Stimulated activated CD4-positive, alpha-beta T cell treated with anti-CD3 and anti-CD28 coated beads, Interleukin-15, amount 100 ng/mL, for 48 hours (primary cell): ENCODE data around the gene IL10RA.
"Not testable (repeated sequence)": the region's sequence is repeated elsewhere in the genome, so short reads cannot be mapped to it uniquely, and the experiment has no call there.

Experiments
- DNase-seq, 2 donors: peaks; one replicate each; pipeline ENCODE4 v3.0.0-alpha.2; 2020; ENCODE audit warnings: low read depth in 2 of 2

IL10RA gene

DNA sequence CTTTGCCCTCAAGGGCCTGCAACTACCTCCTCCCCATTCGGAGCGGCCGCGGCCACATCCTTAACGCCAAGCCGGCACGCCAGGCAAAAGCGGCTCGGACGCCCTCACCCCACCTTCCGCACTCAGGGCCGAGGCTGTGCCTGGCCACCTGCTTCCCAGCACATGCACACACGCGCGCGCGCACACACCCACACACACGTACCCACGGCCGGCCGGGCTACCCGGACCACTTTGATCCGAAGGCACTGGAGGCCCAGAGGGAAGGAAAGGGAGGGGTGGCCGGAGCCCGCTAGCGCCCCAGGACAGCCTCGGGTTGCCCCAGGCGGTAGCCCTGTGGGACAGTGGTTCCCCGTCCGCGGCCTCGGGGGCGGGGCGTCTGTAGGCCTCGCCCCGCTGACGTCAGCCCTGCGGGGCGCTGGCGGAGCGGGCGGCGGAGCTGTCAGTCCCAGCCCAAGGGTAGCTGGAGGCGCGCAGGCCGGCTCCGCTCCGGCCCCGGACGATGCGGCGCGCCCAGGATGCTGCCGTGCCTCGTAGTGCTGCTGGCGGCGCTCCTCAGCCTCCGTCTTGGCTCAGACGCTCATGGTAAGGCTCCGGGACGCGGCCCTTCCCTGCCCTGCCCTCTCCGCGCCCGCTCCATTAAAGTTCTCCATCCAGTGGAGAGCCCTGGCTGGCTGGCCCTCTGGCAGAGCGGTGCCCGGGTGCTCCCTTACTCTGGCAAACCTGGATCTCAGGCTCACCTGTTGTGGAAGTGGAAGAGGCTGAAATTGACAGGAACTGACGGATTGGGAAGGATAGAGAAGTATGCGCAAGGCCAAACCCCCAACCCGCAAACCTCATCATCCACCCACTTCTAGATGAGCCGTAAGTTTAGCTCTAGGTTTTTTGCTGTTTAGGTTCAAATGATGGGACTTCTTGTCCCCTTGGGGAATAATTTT is at the start of gene IL10RA:
IL10RA (plus strand) TSS at position 442 of the 935 bp plus-strand sequence; CDS start at position 516, 74 bp downstream.
- DNase-seq, result peak; percentile 67 to 82

DNA sequence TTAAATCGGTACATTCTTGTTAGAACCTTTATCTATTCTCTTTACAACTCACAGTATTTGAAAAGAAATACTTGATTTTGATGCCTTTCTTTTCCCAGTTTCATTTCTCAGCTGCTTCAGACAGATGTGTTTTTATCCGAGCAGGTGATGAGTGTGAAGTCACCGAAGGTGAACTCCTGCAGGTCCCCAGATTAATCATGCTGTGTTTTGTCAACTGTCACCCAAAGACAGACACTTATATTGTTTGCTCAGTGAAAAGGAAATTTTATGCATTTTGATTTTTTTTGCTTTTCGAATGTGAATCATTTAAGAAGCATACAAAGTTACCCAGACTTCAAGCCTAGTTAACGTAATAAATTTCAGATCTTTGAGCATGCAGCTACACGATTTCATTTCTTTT is 49.2 kb upstream of the IL10RA start:
- DNase-seq, result no peak

- DNase-seq, result no peak
These were observed 45.5 kb upstream of the IL10RA start for GRCh38 chr11:117940736-117941135.

GRCh38 chr11:117941163-117941707 is 45.0 kb upstream of the IL10RA start:
- DNase-seq, result no peak

DNA sequence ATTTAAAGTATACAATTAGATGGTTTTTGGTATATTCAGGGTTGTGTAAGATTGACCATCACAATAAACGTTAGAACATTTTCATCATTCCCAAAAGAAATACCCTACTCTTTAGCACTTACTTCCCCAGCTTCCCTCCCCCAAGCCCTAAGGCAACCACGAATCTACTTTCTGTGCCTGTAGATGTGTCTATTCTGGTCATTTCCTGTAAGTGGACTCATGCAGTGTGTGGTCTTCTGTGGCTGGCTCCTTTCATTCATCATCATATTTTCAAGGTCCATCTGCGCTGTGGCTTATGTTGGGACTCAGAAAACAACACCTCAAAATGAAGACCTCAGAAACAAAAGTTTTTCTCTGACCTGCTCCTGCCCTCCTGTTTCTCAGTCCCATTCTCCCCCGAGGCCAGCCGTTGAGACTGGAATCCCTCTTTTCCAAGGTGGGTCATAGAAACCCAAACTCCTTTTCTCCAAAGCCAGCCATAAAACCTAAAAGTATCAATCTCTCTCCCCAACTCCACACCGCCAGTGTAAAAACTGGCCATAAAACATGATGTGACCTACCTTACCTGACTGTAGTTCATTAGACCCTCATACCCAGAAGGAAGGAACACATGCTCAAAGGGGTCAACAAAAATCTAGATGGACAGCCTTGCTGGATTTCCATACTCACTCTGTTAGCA is 44.1 kb upstream of the IL10RA start:
- no peak for DNase-seq

- no peak for DNase-seq
These were observed 41.6 kb upstream of the IL10RA start for GRCh38 chr11:117944554-117944953.

- DNase-seq, result no peak
These were observed 41.0 kb upstream of the IL10RA start for GRCh38 chr11:117945047-117945810.

DNA sequence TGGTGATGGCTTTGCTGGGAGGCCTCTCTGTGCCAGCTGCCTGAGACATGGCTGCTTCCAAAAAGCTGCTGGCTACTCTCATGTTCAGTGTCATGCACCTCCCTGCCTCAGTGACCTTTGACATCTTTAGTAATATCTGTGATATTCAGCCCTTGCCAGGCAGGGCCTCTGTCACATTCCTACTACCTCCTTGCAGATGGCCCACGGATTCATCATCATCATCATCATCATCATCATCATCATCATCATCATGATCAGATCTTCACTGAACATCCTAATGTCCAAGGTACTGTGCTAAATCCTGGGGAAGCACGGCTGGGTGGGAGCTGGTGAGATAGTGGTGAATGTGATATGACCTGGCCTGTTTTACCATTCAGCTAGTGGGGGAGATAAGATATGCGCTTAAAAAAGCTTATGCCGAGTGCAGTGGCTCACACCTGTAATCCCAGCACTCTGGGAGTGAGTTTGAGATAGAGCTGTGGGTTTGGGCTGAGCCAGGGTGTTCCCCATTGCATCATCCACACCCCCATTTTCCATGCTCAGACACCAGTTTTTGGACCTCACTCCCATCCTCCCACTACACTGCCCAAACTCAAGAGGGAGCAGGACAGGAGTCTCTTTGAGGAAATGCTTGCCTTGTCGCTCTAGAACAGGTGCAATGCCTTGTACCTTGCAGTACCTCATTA is 39.9 kb upstream of the IL10RA start:
- no peak for DNase-seq

DNA sequence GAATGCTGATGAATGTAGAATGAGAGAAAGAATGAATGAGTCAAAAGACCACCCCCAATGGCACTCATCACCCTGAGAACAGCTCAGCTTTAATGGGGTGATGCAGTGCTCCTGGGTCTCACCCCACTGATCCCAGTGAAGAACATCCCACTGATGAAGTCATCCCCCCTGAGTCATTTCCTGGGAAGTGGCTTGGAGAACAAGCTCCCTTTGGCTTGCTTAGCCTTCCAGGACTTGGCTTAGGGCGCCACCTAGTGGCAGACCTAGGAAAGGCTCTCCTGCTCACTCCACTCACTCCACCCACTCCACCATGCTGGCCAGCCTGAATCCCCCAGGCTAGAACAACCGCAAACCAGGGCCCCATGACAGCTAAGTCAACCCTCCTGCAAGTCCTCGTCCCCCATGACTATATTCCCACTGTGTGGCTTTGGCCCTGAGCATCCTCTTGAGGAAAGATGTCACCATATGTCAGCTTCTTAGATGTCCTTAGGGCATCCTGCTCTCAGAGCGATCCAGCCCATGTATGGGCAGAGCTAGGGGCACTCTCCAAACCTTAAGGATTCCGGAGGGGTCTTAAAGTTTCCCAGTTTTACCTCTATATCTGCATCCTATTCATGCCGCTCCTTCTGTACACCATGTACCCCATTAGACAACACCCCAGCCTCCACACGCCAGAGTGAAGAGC is 39.2 kb upstream of the IL10RA start:
- peak; percentile 71 to 83 for DNase-seq

GRCh38 chr11:117947751-117948150 is 38.4 kb upstream of the IL10RA start:
- not testable (repeated sequence) for DNase-seq

GRCh38 chr11:117948466-117948865 is 37.7 kb upstream of the IL10RA start:
- DNase-seq, result not testable (repeated sequence)

DNA sequence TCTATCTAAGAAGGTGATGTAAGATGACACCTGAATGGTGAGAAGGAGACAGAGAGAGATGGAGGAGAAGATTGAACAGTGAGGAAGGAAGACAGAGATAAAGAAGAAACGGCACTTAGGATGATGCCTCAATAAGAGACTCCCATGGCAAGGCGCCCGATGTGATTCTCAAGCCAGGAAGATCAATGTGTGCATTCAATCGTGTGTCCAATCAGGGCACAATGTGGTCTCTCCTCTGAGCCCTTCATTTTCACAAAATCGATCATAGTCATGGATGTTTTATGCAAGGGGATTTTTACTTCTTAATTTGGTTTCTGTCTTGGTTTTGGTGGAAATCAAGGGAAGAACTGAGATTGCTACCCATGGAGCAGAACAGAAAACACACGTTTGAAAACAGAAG is 37.1 kb upstream of the IL10RA start:
- DNase-seq, result no peak

GRCh38 chr11:117950301-117950700 is 35.9 kb upstream of the IL10RA start:
- peak in 1 of 2 donors; percentile 48 for DNase-seq

DNA sequence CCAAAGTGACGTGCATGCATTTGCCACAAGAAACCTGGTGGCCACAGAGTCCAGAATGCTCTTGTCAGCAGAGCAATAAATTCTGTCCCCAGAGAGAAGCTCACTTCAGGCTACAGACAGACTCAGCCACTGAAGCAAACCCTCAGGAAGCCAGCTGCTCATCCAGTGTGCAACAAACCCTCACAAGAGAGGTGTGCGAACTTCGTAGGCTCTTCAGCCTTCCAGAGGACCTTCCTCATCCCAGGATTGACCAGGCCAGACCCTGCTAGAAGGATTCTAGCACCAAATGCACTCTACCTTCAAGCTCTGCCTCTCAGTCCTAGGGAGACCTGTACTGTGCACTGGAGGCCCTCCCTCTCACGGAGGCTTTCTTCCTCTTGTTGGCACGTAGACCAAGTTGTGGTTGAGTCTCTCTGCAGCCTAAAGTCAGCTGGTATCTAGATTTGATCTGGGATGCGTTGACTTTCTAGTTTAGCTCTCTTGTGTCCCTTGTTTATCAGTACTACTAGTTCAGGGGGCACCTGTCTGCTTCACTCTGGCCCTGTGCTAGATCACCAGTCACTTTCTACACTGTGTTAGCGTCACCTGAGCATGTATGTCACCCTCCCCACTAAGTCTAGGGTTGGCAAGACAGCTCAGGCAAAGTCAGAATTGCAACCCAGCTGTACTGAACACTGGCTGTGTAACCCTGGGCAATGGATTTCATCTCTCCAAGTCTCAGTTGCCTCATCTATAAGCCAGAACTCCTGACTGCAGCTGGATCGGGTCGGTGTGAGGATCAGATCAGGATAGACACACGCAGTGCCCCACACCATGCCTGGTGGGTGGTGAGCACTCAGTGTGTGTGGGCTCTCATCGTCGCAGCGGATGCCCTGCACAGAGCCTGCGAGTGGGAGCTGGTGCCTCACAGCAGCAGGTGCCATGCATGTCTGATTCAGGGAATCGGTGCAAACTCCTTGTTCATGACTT is 34.9 kb upstream of the IL10RA start:
- DNase-seq, result no peak

DNA sequence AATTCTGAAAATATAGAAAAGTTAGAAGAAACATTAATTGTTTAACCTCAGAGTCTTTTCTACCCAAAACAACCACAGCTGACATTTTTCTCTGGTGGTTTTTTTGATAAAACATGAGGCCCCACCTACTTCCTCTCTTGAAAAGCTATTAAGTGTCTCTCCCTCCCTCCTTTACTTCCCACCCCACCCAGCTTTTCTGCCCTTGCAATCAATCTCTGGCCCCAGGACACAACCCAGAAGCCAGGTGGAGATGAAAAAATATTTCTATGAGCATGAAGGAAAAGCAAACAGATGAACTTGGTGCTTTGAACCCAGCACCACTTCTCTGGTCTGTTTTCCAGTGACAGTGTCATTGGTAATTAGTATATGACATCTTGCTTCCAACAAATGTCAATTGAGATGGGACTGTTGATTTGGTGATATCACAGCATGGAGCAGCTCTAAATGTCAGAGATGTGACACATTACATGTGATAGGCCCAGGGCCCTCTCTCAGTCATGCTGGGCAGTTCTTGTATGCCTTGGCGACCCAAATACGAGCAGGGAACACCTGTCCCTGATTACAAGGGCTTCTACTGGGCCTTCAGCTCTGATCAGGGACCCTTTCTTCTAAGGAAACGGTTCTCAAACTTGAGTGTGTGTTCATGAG is 33.0 kb upstream of the IL10RA start:
- no peak for DNase-seq

- no peak for DNase-seq
These were observed 27.2 kb upstream of the IL10RA start for GRCh38 chr11:117958949-117959348.

DNA sequence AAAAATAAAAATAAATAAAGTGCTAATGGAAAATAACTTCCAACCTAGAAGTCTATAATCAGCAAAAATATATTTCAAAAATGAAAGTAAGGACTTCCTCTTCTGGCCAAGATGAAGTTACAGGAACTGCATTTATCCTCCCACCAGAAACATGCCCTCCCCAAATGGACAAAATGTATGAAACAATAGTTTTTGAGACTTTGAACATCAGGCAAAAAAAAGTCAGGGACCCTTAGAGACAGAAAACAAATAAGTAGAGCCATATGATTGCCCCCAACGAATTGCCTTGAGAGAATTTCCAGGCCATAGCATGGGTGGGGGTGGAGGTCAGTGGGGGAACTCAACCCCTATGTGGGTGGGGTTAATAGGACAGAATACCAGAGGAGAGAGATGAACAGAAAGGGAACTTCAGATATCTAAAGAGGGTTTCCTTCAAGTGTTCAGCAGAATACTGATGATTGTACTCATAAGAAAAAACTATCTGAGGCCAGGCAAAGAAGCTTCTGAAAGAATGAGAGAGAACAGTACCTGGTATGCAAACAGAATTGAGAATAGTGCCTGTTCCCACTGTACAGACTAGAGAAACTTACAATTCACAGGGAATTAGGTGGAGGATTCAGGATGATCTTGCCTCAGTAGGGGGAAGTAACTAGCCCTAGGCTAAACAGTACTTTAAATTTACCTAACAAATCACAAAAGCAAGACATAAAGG is 26.6 kb upstream of the IL10RA start:
- no peak for DNase-seq

GRCh38 chr11:117960406-117960805 is 25.8 kb upstream of the IL10RA start:
- no peak for DNase-seq
